ENCODE results near the gene COL2A1. TPM values are rescaled to one million over a fixed set of nuclear protein-coding genes. Genes with fewer than 3 reads are reported as not detected.

The COL2A1 gene
- total RNA-seq, 1 experiment from 2014 or later: 0.12 TPM

DNA sequence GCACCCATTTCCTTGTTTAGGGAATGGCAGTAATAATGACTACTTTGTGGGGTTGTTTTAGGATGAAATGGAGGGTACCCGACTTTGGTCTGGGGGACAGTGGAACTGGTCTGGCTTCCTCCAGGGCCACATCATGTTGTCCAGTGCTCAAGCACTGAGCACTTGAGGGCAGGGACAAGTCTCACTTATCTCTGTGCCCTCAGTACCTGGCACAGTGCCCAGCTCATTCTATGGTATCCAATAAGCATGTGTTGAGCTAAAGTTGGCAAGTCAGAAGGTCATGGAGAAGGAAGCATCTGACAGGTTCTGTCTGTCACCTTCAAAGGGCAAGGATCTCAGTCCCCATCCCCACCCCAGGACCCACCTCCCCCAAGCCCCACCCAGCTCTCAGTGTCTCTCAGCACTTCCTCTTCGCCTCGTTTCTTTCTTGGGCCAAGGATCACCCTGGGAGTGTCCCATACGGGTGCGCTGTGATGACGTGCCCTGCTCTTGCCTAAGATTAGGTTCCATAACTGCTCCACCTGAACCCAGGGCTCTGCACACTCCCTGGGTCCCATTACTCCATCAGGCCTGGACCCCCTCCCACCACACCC is 65.2 kb downstream of the COL2A1 start:
- BruUV-seq (replicated peaks): no TSS peak
- Mint-ChIP-seq H3K27ac (ENCODE audit: low read depth, unreplicated experiment) (no peak overlapping the region), H3K4me1 (ENCODE audit: insufficient read depth, unreplicated experiment) (peaks cover 6% of the 10 kb centered on the region), H3K4me3 (ENCODE audit: unreplicated experiment) (no peak overlapping the region), H3K27me3 (ENCODE audit: insufficient read depth, unreplicated experiment) (no peaks in the 10 kb centered on the region), H3K9me3 (ENCODE audit: unreplicated experiment) (no peaks in the 10 kb centered on the region), H3K36me3 (ENCODE audit: insufficient read depth, unreplicated experiment) (no peaks in the 10 kb centered on the region)
- intact Hi-C loops (cut with micrococcal nuclease): no loop called here
- TF ChIP-seq, protein P1, sequence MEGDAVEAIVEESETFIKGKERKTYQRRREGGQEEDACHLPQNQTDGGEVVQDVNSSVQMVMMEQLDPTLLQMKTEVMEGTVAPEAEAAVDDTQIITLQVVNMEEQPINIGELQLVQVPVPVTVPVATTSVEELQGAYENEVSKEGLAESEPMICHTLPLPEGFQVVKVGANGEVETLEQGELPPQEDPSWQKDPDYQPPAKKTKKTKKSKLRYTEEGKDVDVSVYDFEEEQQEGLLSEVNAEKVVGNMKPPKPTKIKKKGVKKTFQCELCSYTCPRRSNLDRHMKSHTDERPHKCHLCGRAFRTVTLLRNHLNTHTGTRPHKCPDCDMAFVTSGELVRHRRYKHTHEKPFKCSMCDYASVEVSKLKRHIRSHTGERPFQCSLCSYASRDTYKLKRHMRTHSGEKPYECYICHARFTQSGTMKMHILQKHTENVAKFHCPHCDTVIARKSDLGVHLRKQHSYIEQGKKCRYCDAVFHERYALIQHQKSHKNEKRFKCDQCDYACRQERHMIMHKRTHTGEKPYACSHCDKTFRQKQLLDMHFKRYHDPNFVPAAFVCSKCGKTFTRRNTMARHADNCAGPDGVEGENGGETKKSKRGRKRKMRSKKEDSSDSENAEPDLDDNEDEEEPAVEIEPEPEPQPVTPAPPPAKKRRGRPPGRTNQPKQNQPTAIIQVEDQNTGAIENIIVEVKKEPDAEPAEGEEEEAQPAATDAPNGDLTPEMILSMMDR (IDR thresholded peaks at IDR 0.05; ENCODE audit: unreplicated experiment): no peak
- CTCF ChIA-PET: interaction anchor here (0.6 to 0.8 kb wide), 2 partner anchors 8 to 230 kb away, joined by 3 read pairs; no protein-coding TSS in a partner anchor
- DNase-seq (ENCODE audit: unreplicated experiment): no peak
- POLR2A ChIA-PET: no interaction called here

DNA sequence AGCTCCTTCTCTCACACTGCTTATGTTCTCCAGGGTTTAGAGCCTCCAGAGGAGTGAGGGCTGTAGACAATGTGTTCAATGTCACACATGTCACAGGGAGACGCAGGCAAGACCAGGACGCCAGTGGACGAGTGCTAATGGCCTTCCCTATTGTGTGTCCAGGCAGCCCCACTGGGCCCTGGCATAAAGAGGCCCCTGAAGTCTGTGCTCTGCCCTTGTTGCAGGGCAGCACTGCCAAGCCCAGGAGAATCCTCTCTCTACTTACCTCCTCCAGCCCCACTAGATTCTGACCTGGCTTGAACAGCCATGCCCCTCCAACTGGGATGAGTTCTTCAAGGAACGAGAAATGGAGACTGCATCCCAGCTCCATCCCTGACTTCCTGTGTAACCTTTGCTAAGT is 65.7 kb downstream of the COL2A1 start:
- H3K4me1 Mint-ChIP-seq (ENCODE audit: insufficient read depth, unreplicated experiment): peaks cover 5% of the 10 kb centered on the region
- no peaks in the 10 kb centered on the region for H3K27me3 Mint-ChIP-seq (ENCODE audit: insufficient read depth, unreplicated experiment)
- TF ChIP-seq, protein P1 (IDR thresholded peaks at IDR 0.05; ENCODE audit: unreplicated experiment): no peak
- CTCF ChIA-PET: interaction anchor here (0.6 to 0.8 kb wide), 2 partner anchors 8 to 231 kb away, joined by 3 read pairs; no protein-coding TSS in a partner anchor
- no peak overlapping the region for H3K27ac Mint-ChIP-seq (ENCODE audit: low read depth, unreplicated experiment)
- H3K36me3 Mint-ChIP-seq (ENCODE audit: insufficient read depth, unreplicated experiment): no peaks in the 10 kb centered on the region
- intact Hi-C loops (cut with micrococcal nuclease): no loop called here
- no peak for DNase-seq (ENCODE audit: unreplicated experiment)
- POLR2A ChIA-PET: no interaction called here
- H3K4me3 Mint-ChIP-seq (ENCODE audit: unreplicated experiment): no peak overlapping the region
- no peaks in the 10 kb centered on the region for H3K9me3 Mint-ChIP-seq (ENCODE audit: unreplicated experiment)
- no TSS peak for BruUV-seq (replicated peaks)

DNA sequence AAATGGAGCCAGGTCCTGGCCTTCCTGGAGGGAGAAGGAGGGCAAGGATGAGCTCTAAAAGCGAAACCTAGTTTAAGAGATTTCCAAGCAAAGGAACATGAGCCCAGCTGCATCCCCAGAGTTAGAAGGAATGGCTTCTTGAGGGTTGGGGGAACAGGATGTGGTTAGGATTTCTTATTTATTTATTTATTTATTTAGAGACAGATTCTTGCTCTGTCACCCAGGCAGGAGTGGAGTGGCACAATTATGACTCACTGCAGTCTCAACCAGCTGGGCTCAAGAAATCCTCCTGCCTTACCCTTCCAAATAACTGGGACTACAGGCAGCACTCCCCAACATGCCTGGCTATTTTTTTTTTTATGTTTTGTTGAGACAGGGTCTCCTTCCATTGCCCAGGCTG is 66.2 kb downstream of the COL2A1 start:
- Mint-ChIP-seq H3K36me3 (ENCODE audit: insufficient read depth, unreplicated experiment) (no peaks in the 10 kb centered on the region), H3K27me3 (ENCODE audit: insufficient read depth, unreplicated experiment) (no peaks in the 10 kb centered on the region), H3K4me3 (ENCODE audit: unreplicated experiment) (no peak overlapping the region), H3K4me1 (ENCODE audit: insufficient read depth, unreplicated experiment) (no peaks in the 10 kb centered on the region), H3K9me3 (ENCODE audit: unreplicated experiment) (no peaks in the 10 kb centered on the region), H3K27ac (ENCODE audit: low read depth, unreplicated experiment) (no peak overlapping the region)
- no TSS peak for BruUV-seq (replicated peaks)
- POLR2A ChIA-PET: no interaction called here
- intact Hi-C loops (cut with micrococcal nuclease): no loop called here
- CTCF ChIA-PET: interaction anchor here (0.8 to 1.0 kb wide), 2 partner anchors 194 to 1890 kb away, joined by 3 to 6 read pairs; no protein-coding TSS in a partner anchor
- peak; percentile 48 for DNase-seq (ENCODE audit: unreplicated experiment)
- TF ChIP-seq, protein P1 (IDR thresholded peaks at IDR 0.05; ENCODE audit: unreplicated experiment): no peak

DNA sequence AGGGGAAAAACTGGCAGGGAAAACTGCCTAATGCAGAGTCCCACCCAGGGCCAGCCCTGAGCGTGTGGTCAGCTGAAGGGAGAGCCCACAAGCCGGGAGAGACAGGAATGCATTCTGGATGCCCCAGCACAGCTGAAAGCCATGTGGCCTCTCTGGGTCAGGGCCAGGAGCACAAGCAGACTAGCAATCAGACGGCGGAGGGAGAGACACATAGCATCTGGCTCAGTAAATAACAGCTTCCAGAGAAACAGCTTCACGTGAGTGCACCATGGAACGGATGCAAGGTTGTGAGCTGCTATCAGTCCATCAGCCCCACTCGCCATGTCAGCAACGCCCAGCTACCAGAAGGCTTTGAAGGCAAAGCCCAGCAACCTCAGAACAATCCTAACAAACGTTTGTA is 69.1 kb downstream of the COL2A1 start:
- intact Hi-C loops (cut with micrococcal nuclease): no loop called here
- no peaks in the 10 kb centered on the region for H3K9me3 Mint-ChIP-seq (ENCODE audit: unreplicated experiment)
- H3K4me3 Mint-ChIP-seq (ENCODE audit: unreplicated experiment): no peak overlapping the region
- H3K4me1 Mint-ChIP-seq (ENCODE audit: insufficient read depth, unreplicated experiment): no peaks in the 10 kb centered on the region
- no peak overlapping the region for H3K27ac Mint-ChIP-seq (ENCODE audit: low read depth, unreplicated experiment)
- no TSS peak for BruUV-seq (replicated peaks)
- no peak for DNase-seq (ENCODE audit: unreplicated experiment)
- ChIA-PET POLR2A (interaction anchor here (0.7 kb wide), 1 partner anchor 34 kb away, joined by 3 read pairs; no protein-coding TSS in a partner anchor), CTCF (interaction anchor here (0.6 to 0.9 kb wide), 3 partner anchors 16 to 72 kb away, joined by 3 read pairs; no protein-coding TSS in a partner anchor)
- H3K27me3 Mint-ChIP-seq (ENCODE audit: insufficient read depth, unreplicated experiment): peaks cover 22% of the 10 kb centered on the region
- no peaks in the 10 kb centered on the region for H3K36me3 Mint-ChIP-seq (ENCODE audit: insufficient read depth, unreplicated experiment)
- TF ChIP-seq, protein P1 (IDR thresholded peaks at IDR 0.05; ENCODE audit: unreplicated experiment): no peak

All from MCF 10A (cell line).